IMR-90 (cell line): ENCODE results near the gene CAMKMT. TPM values are rescaled to one million over a fixed set of nuclear protein-coding genes. Genes with fewer than 3 reads are reported as not detected.

Experiments used
- ATAC-seq: fragments of 200-7000 bp; cut with Tn5 transposase; 2 replicates; pipeline ENCODE4 v1.9.1; 2020; ENCODE audit warnings: low read depth, mild to moderate bottlenecking, moderate library complexity
- BruUV-seq: library from RNA; stranded (reverse); fragments of 400-500 nt; replicated peaks from 2 replicates; lab custom pipeline; 2021; lab: Mats Ljungman, UMichigan
- CTCF ChIA-PET: fragments of 300-600 bp; formaldehyde crosslinking; extraction: SDS; loops from one replicate; lab custom pipeline; 2021; ENCODE audit warnings: antibody characterized with exemption; lab: Yijun Ruan, JAX
- POLR2A ChIA-PET: fragments of 300-600 bp; sonication (Branson Sonifier 250); formaldehyde crosslinking; loops from one replicate; lab custom pipeline; 2022; ENCODE audit warnings: antibody characterized with exemption; ENCODE audit not compliant: unreplicated experiment; lab: Charles Lee
- DNase-seq: peaks from one replicate; pipeline ENCODE4 v3.0.0; 2013
- H2AFZ ChIP-seq: replicated peaks from 2 replicates; pipeline ENCODE3; 2013; ENCODE audit warnings: low read length, mild to moderate bottlenecking; ENCODE audit not compliant: poor library complexity
- H2AK5ac ChIP-seq: 2 replicates; pipeline ENCODE4 v1.6.1; 2013; ENCODE audit warnings: low read depth, low read length, inconsistent platforms
- H2AK9ac ChIP-seq: replicated peaks from 2 replicates; pipeline ENCODE3; 2013; ENCODE audit warnings: mild to moderate bottlenecking, low read depth, low read length, moderate library complexity; ENCODE audit not compliant: poor library complexity
- H2BK120ac ChIP-seq: 2 replicates; pipeline ENCODE4 v1.6.1; 2013; ENCODE audit warnings: low read depth, low read length, inconsistent platforms
- H2BK15ac ChIP-seq: 3 replicates; pipeline ENCODE4 v1.6.1; 2013; ENCODE audit warnings: low read depth, low read length, inconsistent platforms
- H2BK20ac ChIP-seq: 2 replicates; pipeline ENCODE4 v1.6.1; 2013; ENCODE audit warnings: low read depth, mild to moderate bottlenecking, inconsistent platforms, low read length, moderate library complexity
- H2BK5ac ChIP-seq: 2 replicates; pipeline ENCODE4 v1.6.1; 2013; ENCODE audit warnings: mild to moderate bottlenecking, low read depth, low read length, inconsistent platforms; ENCODE audit not compliant: poor library complexity, severe bottlenecking
- H3K14ac ChIP-seq: replicated peaks from 2 replicates; pipeline ENCODE4 v1.6.1; 2013; ENCODE audit warnings: low read depth, low read length, inconsistent platforms
- H3K18ac ChIP-seq: 2 replicates; pipeline ENCODE4 v1.6.1; 2013; ENCODE audit warnings: low read depth, low read length, control low read depth
- H3K23ac ChIP-seq: 2 replicates; pipeline ENCODE4 v1.6.1; 2013; ENCODE audit warnings: low read depth, low read length, inconsistent platforms
- H3K27ac ChIP-seq: 2 replicates; pipeline ENCODE4 v1.5.1; 2013; ENCODE audit warnings: mild to moderate bottlenecking, control low read depth, low read length; ENCODE audit not compliant: insufficient read depth
- H3K27me3 ChIP-seq: 2 replicates; pipeline ENCODE4 v1.6.1; 2013; ENCODE audit warnings: low read length; ENCODE audit not compliant: control insufficient read depth, insufficient read depth
- H3K36me3 ChIP-seq: 2 replicates; pipeline ENCODE4 v1.6.1; 2013; ENCODE audit warnings: low read length, mixed read lengths; ENCODE audit not compliant: control insufficient read depth, insufficient read depth
- H3K4ac ChIP-seq: 2 replicates; pipeline ENCODE4 v1.6.1; 2013; ENCODE audit warnings: low read depth, low read length, inconsistent platforms
- H3K4me1 ChIP-seq: 2 replicates; pipeline ENCODE4 v1.6.1; 2013; ENCODE audit warnings: low read length, mixed read lengths; ENCODE audit not compliant: control insufficient read depth, insufficient read depth
- H3K4me2 ChIP-seq: 2 replicates; pipeline ENCODE4 v1.6.1; 2013; ENCODE audit warnings: low read depth, mild to moderate bottlenecking, control low read depth, low read length, moderate library complexity
- H3K4me3 ChIP-seq: 2 replicates; pipeline ENCODE4 v1.5.1; 2013; ENCODE audit warnings: low read depth, mild to moderate bottlenecking, control low read depth, low read length, moderate library complexity; ENCODE audit not compliant: insufficient read depth
- H3K56ac ChIP-seq: 2 replicates; pipeline ENCODE4 v1.6.1; 2013; ENCODE audit warnings: low read length, inconsistent platforms; ENCODE audit not compliant: insufficient read depth; ENCODE audit errors: extremely low read depth
- H3K79me1 ChIP-seq, 2 experiments: 2 replicates each; pipeline ENCODE4 v1.6.1; 2013; ENCODE audit warnings: low read length in 2 of 2, inconsistent platforms in 1 of 2, low read depth in 1 of 2
- H3K9ac ChIP-seq: 2 replicates; pipeline ENCODE4 v1.6.1; 2013; ENCODE audit warnings: low read depth, low read length, control low read depth
- H3K9me1 ChIP-seq: 2 replicates; pipeline ENCODE4 v1.6.1; 2013; ENCODE audit warnings: low read length, inconsistent platforms; ENCODE audit not compliant: insufficient read depth
- H3K9me3 ChIP-seq: 2 replicates; pipeline ENCODE4 v1.6.1; 2013; ENCODE audit warnings: low read length; ENCODE audit not compliant: control insufficient read depth, insufficient read depth
- H4K20me1 ChIP-seq: 2 replicates; pipeline ENCODE4 v1.6.1; 2013; ENCODE audit warnings: low read length, inconsistent platforms; ENCODE audit not compliant: insufficient read depth
- H4K5ac ChIP-seq: 2 replicates; pipeline ENCODE4 v1.6.1; 2013; ENCODE audit warnings: mild to moderate bottlenecking, low read depth, low read length, control low read depth
- H4K8ac ChIP-seq, 2 experiments: 2 replicates each; pipeline ENCODE4 v1.6.1; 2013; ENCODE audit warnings: low read depth in 2 of 2, low read length in 2 of 2, control low read depth in 1 of 2, inconsistent platforms in 1 of 2
- H4K91ac ChIP-seq: 2 replicates; pipeline ENCODE4 v1.6.1; 2013; ENCODE audit warnings: low read depth, low read length, inconsistent platforms; ENCODE audit not compliant: insufficient read depth
- BHLHE40 ChIP-seq: fragments of 150-350 bp; IDR thresholded peaks from 2 replicates; pipeline ENCODE4 v1.6.1; 2016; ENCODE audit warnings: mild to moderate bottlenecking, low read depth, low read length
- CEBPB ChIP-seq: IDR thresholded peaks from 2 replicates; pipeline ENCODE4 v1.6.1; 2012; ENCODE audit warnings: low read depth, low read length, improper control_type of control experiment
- CHD1 ChIP-seq: IDR thresholded peaks from 2 replicates; pipeline ENCODE4 v1.6.1; 2012; ENCODE audit warnings: low read depth, low read length, improper control_type of control experiment
- ELK1 ChIP-seq: fragments of 150-350 bp; IDR thresholded peaks from 2 replicates; pipeline ENCODE4 v1.6.1; 2016; ENCODE audit warnings: low read depth, mild to moderate bottlenecking, low read length, moderate library complexity, borderline replicate concordance
- FOS ChIP-seq: fragments of 150-350 bp; IDR thresholded peaks from 2 replicates; pipeline ENCODE4 v1.6.1; 2016; ENCODE audit warnings: low read depth, low read length
- MAFK ChIP-seq: IDR thresholded peaks from 2 replicates; pipeline ENCODE4 v1.6.1; 2012; ENCODE audit warnings: low read depth, low read length, improper control_type of control experiment
- MXI1 ChIP-seq: IDR thresholded peaks from 2 replicates; pipeline ENCODE4 v1.6.1; 2012; ENCODE audit warnings: low read depth, mild to moderate bottlenecking, low read length, moderate library complexity, borderline replicate concordance
- NFE2L2 ChIP-seq: fragments of 150-350 bp; IDR thresholded peaks from 2 replicates; pipeline ENCODE4 v1.6.1; 2016; ENCODE audit warnings: low read depth, mild to moderate bottlenecking, low read length
- RAD21 ChIP-seq: IDR thresholded peaks from 2 replicates; pipeline ENCODE4 v1.6.1; 2012; ENCODE audit warnings: low read length, improper control_type of control experiment
- RCOR1 ChIP-seq: IDR thresholded peaks from 2 replicates; pipeline ENCODE4 v1.6.1; 2012; ENCODE audit warnings: mild to moderate bottlenecking, low read length, improper control_type of control experiment; ENCODE audit not compliant: insufficient replicate concordance
- RFX5 ChIP-seq: IDR thresholded peaks from 2 replicates; pipeline ENCODE4 v1.8.0; 2012; ENCODE audit warnings: low read depth, mild to moderate bottlenecking, low read length, moderate library complexity
- SMC3 ChIP-seq: fragments of 150-350 bp; IDR thresholded peaks from 2 replicates; pipeline ENCODE4 v1.6.1; 2016; ENCODE audit warnings: low read depth, mild to moderate bottlenecking, antibody characterized with exemption, low read length, moderate library complexity
- USF2 ChIP-seq: fragments of 150-350 bp; IDR thresholded peaks from 2 replicates; pipeline ENCODE4 v1.6.1; 2017; ENCODE audit warnings: mild to moderate bottlenecking, antibody characterized with exemption, low read length, low read depth
- WGBS, 2 experiments: methylation state at CpG; one replicate each; pipeline versions ENCODE4 v1.1.5 to v1.1.7; 2013; ENCODE audit warnings: missing lambda C conversion rate in 2 of 2; ENCODE audit not compliant: insufficient read length in 1 of 2; ENCODE audit errors: extremely low coverage in 2 of 2; 5-methylcytosine and 5-hydroxymethylcytosine counted together
- dilution Hi-C: fragments of 300-500 bp; cut with HindIII; formaldehyde crosslinking; loops from one replicate; pipeline ENCODE4 v1.14.3; 2018; ENCODE audit warnings: low sequenced_read_pairs; ENCODE audit not compliant: unreplicated experiment
- in situ Hi-C: fragments of 300-500 bp; cut with MboI; formaldehyde crosslinking; loops from 3 replicates; pipeline ENCODE4 v1.14.3; 2019; ENCODE audit warnings: low sequenced_read_pairs, inconsistent platforms, mixed read lengths
- intact Hi-C: fragments of 100-400 bp; cut with micrococcal nuclease; formaldehyde crosslinking; loops from 2 replicates; pipeline ENCODE4 v1.10.0; 2022
- polyA plus RNA-seq, 3 experiments: library from polyadenylated mRNA; depleted of rRNA; stranded (reverse); fragments of >200 nt; gene quantifications; 2 replicates each; pipeline ENCODE4 v1.2.3, GENCODE V29; 2012; ENCODE audit warnings: low replicate concordance in 1 of 3
- total RNA-seq: library from RNA; depleted of rRNA; stranded (reverse); fragments of >200 nt; gene quantifications from 2 replicates; pipeline ENCODE4 v1.2.3, GENCODE V29; 2012

Gene CAMKMT
- total and polyA plus RNA-seq, 2 of the 4 experiments (the other 2 are of a cell fraction) = 4.4 to 6.8 TPM

DNA sequence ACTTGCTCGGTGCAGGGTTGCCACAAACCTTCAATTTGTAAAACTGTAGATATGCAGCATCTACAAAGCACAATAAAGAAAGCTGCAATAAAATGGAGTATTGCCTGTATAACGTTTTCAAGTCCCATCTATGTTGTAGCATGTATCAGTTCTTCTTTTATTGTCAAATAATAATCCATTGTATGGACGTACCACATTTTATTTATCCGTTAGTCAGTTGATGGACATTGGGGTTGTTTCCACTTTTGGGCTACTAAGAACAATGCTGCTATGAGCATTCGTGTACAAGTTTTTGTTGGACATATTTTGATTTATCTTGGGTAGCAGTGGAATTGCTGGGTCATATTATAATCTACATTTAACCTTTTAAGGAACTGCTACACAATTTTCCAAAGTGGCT is 339.1 kb downstream of the CAMKMT start:
- Histone ChIP-seq H3K14ac (no peak overlapping the region), H2AK9ac (no peak overlapping the region), H3K27ac (no peak overlapping the region), H4K20me1 (no peaks in the 10 kb centered on the region), H3K4me2 (no peak overlapping the region), H3K36me3 (no peaks in the 10 kb centered on the region), H3K9me1 (no peaks in the 10 kb centered on the region), H2BK120ac (no peak overlapping the region), H3K23ac (no peak overlapping the region), H3K79me1 (no peaks in the 10 kb centered on the region), H2AFZ (no peak overlapping the region), H4K8ac (no peak overlapping the region), H2AK5ac (no peak overlapping the region), H4K91ac (no peak overlapping the region), H2BK20ac (no peak overlapping the region), H2BK15ac (no peak overlapping the region), H3K18ac (no peak overlapping the region), H4K5ac (no peak overlapping the region), H3K9ac (no peak overlapping the region), H3K27me3 (no peaks in the 10 kb centered on the region), H3K4me1 (no peaks in the 10 kb centered on the region), H2BK5ac (no peak overlapping the region), H3K56ac (no peak overlapping the region), H3K9me3 (no peaks in the 10 kb centered on the region), H3K4me3 (no peak overlapping the region), H3K4ac (no peak overlapping the region)
- dilution Hi-C loops = no loop called here
- ATAC-seq = no peak
- no peak for TF ChIP-seq MXI1
- TF ChIP-seq BHLHE40 = no peak
- no peak for TF ChIP-seq CHD1
- no peak for TF ChIP-seq CEBPB
- no peak for TF ChIP-seq MAFK
- TF ChIP-seq USF2 = no peak
- TF ChIP-seq FOS = no peak
- no peak for TF ChIP-seq NFE2L2
- TF ChIP-seq ELK1 = no peak
- no peak for TF ChIP-seq SMC3
- no peak for TF ChIP-seq RFX5
- TF ChIP-seq RAD21 = no peak
- TF ChIP-seq RCOR1 = no peak
- intact Hi-C loops = no loop called here
- no CpG with 5 or more reads among the region's 5 CpGs for WGBS, 2 experiments
- no TSS peak for BruUV-seq
- in situ Hi-C loops = no loop called here
- POLR2A ChIA-PET = no interaction called here
- CTCF ChIA-PET = no interaction called here
- DNase-seq = no peak
